ENCODE results near the gene HLCS.

HLCS gene

DNA sequence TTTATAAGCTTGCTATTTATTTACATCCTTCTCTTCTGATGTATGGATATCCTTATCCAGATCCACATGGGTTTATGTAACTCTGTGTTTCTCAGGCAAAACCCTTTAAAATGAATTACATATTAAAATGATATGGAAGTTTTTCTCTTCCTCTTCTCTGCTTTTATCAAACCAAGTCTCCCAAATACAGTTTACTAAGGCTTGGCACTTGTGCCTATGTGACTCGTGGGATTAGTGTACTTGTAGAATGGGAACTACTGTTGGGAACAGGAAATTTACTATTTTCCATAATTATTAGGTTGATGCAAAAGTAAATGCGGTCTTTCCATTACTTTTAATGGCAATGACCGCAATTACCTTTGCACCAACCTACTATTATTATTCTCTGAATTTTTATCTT lies 252.7 kb downstream of the HLCS start:
- no peak for DNase-seq

DNA sequence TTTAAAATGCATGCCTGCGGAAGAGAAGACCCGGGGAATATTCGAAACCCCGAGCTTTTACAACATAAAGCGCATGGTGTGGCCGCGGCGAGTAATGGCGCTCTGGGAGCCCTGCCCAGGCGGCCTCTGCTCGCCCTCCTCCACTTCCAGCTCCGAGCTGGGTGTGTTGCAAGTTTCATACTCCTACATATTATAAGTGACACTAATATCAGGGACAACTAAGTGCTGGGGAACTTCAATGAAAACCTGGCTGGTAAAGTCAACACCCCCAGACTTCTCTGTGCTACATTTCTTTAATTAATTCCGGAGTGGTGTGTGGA lies 255.8 kb downstream of the HLCS start:
- DNase-seq, result no peak

DNA sequence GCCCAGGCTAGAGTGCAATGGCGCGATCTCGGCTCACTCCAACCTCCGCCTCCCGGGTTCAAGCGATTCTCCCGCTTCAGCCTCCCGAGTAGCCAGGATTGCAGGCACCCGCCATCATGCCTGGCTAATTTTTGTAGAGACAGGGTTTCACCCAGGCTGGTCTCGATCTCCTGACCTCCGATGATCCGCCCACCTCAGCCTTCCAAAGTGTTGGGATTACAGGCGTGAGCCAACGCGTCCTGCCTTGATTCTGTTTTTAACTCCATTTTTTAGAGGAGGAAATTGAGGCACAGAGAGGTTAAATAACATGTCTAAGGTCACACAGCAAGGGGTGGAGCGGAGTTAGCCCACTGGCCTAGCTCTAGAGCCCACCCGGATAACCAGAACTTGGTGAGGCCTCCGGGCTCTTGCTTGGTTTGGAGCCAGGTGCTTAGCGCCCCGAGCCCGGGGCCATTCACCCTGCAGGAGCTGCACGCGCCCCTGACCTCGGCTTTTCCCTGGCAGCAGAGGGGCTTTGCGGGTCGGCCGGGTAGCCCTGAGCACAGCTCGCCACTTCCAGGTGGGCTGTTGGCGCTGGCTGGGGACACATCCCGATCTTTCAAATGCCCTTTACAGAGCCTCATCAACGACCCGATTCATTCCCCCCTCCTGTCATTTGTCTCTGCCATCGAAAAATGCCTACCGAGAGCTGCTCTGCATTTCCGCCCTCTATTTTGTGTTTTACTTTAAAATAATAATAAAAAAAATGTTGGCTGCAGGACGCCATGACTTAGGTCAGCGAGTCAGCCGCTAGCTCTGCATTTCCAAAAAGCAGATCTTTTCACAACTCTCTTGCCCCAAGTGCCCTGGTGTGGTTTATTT lies 256.4 kb downstream of the HLCS start:
- DNase-seq, result no peak

DNA sequence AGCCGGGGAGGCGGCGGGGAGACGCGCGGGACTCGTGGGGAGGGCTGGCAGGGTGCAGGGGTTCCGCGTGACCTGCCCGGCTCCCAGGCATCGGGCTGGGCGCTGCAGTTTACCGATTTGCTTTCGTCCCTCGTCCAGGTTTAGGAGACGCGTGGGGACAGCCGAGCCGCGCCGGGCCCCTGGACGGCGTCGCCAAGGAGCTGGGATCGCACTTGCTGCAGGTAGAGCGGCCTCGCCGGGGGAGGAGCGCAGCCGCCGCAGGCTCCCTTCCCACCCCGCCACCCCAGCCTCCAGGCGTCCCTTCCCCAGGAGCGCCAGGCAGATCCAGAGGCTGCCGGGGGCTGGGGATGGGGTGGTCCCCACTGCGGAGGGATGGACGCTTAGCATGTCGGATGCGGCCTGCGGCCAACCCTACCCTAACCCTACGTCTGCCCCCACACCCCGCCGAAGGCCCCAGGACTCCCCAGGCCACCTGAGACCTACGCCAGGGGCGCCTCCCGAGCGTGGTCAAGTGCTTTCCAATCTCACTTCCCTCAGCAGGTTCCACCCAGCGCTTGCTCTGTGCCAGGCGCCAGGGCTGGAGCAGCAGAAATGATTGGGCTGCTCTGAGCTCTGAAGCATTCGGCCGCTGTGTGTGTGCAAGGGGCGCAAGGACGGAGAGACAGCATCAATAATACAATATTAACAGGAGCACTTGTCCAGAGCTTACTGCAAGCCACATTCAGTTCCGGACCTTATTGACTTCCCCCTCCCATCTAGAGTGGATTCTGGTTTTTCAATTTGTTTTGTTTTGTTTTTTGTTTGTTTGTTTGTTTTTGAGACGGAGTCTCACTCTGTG lies 257.2 kb downstream of the HLCS start:
- DNase-seq, result no peak

DNA sequence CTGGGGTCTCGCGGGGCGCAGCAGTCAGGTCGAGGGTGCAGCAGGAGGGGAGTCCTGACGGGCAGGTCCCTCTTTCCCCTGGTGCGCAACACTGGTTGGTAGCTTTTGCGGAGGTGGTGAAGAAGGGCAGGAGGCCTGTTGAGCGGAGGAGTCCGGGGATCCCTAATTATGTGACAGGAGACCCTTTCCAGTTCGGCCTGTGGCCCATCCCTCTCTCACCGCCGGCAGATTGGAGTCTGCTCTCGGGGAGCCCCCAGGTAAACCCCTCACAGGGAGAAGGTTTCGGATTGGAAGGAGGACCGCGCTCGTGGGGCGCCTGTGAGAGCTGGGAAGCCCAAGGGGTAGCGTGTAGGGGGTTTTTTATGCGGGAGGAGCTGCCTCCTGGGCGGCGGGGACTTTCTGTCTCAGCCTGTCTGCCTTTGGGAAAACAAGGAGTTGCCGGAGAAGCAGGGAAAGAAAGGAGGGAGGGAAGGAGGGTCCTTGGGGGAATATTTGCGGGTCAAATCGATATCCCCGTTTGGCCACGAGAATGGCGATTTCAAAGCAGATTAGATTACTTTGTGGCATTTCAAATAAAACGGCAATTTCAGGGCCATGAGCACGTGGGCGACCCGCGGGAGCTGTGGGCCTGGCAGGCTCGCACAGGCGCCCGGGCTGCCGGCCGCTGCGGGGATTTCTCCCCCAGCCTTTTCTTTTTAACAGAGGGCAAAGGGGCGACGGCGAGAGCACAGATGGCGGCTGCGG lies 258.0 kb downstream of the HLCS start:
- DNase-seq, result no peak

DNA sequence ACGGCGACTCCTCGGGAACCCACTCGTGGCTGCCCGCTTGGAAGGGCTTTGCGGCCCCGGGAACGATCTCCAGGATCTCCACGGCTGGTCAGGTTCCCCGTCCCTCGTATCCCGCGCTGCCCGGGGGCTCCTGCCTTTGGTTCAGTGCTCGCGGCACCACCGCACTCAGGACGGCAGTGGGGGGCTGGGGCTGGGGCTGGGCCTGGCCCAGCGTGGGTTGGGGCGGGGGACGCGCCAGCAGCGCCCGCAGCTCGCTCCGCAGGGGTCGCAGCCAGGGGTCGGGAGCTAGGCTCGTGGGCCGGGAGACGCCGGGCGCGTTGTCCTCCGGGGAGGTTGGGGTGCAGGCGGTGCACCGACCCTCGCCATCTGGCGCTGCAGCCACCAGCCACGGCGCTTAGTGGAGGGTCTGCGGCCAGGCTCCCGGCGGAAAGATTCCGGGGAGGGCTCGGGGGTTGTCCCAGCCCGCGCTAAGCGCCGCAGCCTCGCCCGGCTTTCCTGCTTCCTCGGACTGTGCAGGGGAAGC lies 258.6 kb downstream of the HLCS start:
- DNase-seq, result no peak

DNA sequence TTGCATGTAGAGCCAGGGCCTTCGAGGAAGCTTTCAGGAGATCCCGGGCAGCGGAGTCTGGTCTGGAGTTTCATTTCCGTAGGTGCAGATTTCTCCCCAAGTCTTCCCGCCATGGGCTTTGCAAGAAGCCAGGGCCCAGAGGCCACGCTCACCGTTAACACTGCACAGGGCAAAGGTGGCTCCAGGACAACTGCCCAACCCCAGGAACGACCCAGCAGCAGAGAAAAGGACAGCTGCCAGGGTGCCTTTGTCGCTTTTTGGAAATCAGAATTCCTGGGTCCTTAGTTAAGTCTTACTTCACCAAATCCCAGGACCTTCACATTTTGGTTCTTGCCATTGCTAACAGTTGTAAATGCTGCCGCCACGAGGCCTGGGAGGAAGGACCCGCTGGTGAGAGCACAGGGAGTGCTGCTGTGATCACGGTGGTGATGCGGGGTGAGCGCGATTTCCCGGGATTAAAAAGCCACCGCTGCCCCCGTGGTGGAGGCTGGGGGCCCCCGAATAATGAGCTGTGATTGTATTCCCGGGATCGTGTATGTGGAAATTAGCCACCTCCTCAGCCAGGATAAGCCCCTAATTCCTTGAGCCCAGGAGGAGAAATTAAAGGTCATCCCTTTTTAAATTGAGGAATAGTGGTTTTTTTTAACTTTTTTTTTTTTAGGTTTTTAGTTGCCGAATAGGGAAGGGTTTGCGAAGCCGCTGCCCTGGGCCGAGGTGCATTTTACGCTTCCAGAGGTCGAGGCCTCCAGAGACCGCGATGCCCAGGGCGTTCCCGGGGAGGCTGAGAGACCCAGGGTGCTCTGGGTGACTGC lies 259.3 kb downstream of the HLCS start:
- DNase-seq, result no peak

DNA sequence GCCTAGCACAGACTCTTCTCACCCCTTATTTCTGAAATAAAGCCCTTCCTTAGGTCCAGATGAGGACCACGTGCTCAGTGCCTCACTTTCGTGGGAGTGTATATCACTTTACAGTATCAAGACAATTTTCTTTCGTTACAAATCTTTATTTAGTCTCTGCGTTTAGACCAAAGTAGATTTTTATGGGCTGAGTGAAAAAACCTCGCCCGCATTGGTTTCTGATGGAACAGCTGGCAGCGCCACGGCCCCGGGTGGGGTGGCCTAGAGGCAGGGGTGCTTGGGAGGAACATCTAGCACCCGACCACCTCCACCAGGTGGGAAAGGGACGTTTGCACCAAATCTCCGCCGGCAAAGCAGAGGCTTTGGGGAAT lies 260.0 kb downstream of the HLCS start:
- DNase-seq, result no peak

DNA sequence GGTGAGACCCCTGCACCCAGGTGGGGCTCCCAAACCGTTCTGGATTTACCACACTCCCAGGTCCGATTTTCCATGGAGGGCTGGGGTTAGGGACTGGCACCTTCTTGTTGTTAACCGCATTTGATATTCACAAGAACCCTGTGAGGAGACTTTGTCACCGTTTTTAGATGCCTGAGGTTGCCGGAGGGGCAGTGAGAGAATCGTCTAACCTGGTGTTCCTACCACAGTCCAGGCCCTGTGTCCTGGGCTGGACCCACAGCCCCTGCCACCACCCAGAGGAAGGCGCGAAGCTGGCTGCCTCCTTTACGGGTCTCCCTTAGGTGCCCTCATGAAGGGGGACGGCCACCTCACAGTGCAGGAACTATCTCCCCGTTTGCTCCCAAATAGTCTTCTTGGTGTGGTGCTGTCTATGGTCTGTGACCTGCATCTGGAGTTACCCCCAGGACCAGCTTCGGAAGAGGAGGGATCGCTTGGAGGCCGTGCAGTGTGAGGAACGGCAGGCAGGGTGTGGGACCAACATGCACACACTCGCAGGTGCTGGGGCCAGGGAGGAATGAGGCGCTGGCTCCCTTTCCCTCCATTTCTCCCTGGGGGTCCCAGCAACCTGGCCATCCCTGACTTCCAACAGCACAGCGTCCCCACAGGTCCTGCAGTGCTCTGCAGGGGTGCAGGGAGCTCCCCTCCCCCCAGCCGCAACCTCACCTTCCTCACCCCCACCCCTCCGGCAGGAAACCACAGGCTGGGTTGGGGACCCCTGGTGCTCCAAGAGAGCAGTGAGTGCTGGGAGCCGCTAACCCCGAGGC lies 260.6 kb downstream of the HLCS start:
- no peak for DNase-seq

DNA sequence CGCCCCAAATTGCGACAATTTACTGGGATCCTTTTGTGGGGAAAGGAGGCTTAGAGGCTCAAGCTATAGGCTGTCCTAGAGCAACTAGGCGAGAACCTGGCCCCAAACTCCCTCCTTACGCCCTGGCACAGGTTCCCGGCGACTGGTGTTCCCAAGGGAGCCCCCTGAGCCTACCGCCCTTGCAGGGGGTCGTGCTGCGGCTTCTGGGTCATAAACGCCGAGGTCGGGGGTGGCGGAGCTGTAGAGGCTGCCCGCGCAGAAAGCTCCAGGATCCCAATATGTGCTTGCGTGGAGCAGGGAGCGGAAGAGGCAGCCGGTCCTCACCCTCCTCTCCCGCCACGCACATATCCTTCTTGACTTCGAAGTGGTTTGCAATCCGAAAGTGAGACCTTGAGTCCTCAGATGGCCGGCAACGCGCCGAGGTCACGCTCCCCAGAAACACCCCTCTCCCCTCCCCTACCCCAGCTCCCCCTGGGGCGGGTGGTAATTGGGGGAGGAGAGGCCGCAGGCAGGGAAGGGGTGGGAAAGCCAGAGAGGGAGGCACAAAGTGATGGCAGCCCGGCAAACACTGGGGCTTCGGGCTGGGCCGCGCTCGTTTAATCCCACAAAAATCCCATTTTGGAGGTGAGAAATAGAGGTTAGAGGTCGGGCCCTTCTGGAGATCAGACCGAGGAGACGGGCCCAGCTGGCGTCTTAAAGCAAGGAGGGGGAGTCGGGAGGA lies 261.4 kb downstream of the HLCS start:
- DNase-seq, result no peak

DNA sequence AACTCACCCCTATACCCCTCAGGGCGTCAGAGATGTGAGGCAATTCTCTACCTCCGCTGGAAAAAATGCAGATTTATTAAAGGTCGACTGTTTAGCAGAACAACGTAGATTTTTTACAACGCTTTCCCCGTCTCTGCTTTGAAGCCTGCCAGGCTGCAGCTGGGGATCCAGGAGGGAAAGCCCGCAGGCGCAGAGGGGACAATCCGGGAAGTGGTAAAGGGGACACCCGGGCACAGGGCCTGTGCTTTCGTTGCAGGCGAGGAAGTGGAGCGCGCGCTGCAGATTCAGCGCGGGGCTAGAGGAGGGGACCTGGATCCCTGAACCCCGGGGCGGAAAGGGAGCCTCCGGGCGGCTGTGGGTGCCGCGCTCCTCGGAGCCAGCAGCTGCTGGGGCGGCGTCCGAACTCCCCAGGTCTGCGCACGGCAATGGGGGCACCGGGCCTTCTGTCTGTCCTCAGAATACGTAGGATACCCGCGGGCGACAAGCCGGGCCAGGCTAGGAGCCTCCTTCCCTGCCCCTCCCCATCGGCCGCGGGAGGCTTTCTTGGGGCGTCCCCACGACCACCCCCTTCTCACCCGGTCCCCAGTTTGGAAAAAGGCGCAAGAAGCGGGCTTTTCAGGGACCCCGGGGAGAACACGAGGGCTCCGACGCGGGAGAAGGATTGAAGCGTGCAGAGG lies 262.1 kb downstream of the HLCS start:
- DNase-seq, result no peak

DNA sequence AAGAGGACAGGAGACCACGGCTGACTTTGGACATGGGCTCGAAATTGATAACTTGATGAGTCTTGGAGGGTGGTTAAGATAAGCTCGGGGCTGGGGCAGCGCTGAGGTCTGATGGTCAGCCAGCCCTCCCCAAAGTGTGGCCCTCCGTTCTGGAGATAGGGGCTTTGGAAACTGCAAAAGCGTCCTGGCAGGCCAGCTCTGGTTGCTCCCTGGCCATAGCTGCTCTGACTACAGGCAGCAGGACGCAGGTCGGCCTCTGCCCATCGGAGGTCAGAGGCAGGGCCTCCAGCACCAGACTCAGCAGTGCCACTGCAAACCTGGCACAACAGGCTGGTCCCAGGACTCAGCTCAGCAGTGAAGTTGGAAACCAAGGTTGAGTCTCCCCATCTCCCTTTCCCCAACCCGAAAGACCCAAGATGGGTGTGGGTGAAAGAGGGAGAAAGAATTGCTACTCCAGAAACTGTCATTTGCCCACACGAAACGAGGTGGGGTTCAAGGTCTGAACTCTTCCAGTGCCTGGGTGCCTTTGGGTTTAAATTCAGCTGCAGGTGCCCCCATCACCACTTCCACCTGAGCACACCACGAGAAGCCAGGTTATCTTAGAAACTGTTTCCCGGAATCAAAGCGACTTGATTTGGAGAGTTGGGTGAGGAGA lies 262.7 kb downstream of the HLCS start:
- no peak for DNase-seq

DNA sequence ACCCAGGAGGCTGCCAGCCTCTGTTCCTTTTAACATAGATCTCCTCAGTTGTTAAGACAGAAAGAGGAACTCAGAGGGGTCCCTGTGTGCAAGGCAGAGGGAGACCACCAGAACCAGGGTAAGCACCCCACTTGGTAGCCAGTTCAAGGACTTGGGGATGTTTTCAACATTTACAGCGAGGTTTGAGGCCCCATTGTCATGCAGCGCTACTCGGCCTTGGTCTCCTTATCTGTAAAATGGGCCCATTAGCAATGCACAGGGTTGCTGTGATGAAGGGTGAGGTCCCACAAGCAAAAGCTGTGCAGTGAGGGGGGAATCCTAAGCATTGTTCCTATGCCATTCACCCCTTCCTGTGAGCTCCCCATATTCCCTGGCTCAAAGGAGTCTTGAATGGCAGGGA lies 263.3 kb downstream of the HLCS start:
- no peak for DNase-seq

DNA sequence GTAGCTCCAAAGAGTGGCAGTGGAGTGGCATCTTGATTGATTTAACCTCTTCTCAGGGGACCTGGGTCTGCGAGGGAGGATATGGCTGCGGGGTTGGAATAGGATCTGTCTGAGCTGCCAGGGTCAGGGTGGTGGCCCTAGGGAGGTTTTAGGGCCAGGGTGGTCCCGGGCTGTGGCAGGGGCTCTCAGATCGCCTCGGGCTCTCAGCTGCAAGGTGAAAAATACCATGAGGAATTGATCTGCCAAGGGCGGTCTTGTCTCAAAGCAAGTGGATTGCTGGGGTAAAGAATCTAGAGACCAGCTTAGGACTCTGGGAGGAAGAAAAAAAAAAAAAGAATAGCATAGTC lies 263.9 kb downstream of the HLCS start:
- DNase-seq, result no peak

DNA sequence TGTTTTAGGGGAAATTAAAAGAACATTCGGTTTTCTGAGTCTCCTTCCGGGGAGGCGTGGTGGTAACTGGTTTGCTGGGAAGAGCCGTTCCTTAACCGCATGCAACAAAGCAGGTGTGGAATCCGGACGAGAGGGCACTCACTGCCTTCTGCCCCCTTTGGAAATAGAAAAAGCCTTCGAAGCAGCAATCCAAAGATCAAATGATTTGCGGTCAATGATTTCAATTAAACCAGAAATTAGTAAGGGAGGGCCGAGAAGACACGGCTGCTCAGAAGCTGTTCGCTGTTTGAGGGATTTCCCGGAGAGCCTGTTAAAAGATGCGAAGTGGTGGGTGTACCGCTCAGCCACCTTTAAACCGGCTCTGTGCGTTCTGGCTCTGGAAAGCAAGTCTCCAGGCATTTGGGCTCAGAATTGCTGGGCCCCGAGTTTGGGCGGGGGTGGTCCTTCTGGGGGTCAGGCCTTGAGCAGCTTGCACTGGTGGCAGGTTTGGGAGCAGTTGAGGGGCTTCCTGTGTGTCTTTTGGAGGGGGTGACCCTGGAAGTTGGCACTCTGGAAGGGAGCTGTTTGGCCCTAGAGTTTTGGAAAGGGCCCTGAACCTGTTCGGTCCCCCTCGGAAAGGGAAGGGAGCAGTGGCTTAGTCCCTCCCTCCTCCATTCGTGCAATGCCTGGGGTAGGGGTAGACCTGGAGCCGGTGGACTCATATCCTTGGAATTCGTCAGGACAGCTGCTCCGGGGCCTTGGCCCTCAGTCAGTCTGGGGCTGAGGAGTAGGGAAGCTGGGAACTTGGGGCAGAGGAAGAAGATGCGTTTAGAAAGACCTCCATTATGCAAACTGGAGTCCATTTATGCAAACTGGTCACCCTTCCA lies 264.5 kb downstream of the HLCS start:
- no peak for DNase-seq

DNA sequence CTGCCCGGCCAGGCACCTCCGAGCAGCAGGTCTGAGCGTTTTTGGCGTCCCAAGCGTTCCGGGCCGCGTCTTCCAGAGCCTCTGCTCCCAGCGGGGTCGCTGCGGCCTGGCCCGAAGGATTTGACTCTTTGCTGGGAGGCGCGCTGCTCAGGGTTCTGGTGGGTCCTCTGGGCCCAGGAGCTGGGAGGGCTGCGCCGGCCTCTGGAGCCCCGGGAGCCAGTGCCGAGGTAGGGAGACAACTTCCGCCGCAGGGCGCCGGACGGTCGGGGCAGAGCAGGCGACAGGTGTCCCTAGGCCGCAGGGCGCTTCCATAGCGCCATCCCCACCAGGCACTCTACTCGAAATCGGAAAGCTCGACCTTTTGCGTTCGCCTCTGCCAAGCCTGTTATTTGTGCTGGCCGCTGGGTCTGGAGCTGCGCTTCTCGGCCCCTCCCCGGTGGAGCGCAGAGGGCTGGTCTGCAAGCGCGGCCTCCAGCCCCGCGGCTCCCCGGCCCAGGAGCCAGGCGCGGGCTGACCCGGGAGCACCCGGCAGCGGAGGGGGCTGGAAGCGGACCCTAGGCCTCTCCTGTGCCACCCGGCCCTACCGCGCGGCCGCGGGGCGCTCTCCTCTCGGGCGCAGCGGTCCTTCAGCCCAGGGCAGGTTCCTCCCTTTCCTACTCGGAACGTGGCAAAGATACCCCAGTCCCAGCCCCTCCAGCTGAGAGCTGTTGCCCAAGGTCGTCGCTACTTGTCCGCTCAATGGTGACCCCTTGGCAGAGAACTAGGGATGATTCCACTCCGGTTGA lies 265.3 kb downstream of the HLCS start:
- DNase-seq, result no peak

Data from NCI-H146 (cell line).